K562 (cell line): Measurements from ENCODE around the gene BMP2K. TPM values are rescaled to one million over a fixed set of nuclear protein-coding genes. Genes with fewer than 3 reads are reported as not detected.

Source experiments
- MEIS2 ChIP-seq: fragments of 450-650 bp; IDR thresholded peaks from 2 replicates; pipeline ENCODE4 v1.6.1; 2014; ENCODE audit warnings: mild to moderate bottlenecking; ENCODE audit not compliant: partially characterized antibody
- polyA plus RNA-seq, 8 experiments: library from polyadenylated mRNA; depleted of rRNA in 4 of 8; stranded (reverse) in 5 of 8; unstranded in 3 of 8; fragments of >200 nt; fragmentation: Nextera tagmentation in 2 of 8; fragmentation: Illumina TruSeq in 1 of 8; extraction: Ambion mirVana in 2 of 8; extraction: Trizol in 1 of 8; gene quantifications; 2 replicates each; pipeline versions ENCODE4 v1.2.1 to v1.2.3, GENCODE V29; 2011 to 2014; ENCODE audit warnings: inconsistent platforms in 1 of 8, missing spikeins in 1 of 8
- total RNA-seq, 7 experiments: library from RNA; depleted of rRNA in 6 of 7; stranded (reverse); fragments of >200 nt in 6 of 7; fragmentation: Illumina TruSeq in 2 of 7; extraction: Trizol in 2 of 7; gene quantifications; 2 replicates each; pipeline versions ENCODE4 v1.2.1 to v1.2.3, GENCODE V29; 2011 to 2021; ENCODE audit warnings: low replicate concordance in 1 of 7
- TF ChIP-seq, protein P1 (sequence below), 2 experiments: IDR thresholded peaks in 1 of 2; conservative IDR thresholded peaks in 1 of 2; 2 replicates each; pipeline ENCODE4 v1.6.1; 2016; ENCODE audit warnings: low read depth in 2 of 2, mild to moderate bottlenecking in 1 of 2, missing compliant biosample characterization in 1 of 2, missing genetic modification characterization in 1 of 2, moderate library complexity in 1 of 2
- TF ChIP-seq, protein P2 (sequence below), 3 experiments: IDR thresholded peaks in 2 of 3; conservative IDR thresholded peaks in 1 of 3; 2 replicates each; pipeline ENCODE4 v1.5.1; 2011 to 2012; ENCODE audit warnings: low read length in 3 of 3, mild to moderate bottlenecking in 3 of 3, control low read depth in 2 of 3, improper control_type of control experiment in 1 of 3, inconsistent platforms in 1 of 3, low read depth in 1 of 3, mixed read lengths in 1 of 3, moderate library complexity in 1 of 3; ENCODE audit not compliant: insufficient read depth in 2 of 3
- TF ChIP-seq, protein P3 (sequence below): fragments of 200-600 bp; sonication (generic); IDR thresholded peaks from one replicate; pipeline ENCODE4 v1.6.1; 2012; ENCODE audit warnings: mild to moderate bottlenecking, low read depth, low read length, inconsistent platforms

The BMP2K gene
- total and polyA plus RNA-seq, 9 of the 15 experiments (the other 6 are each of a cell fraction or from before 2014, with no cell fraction given), result 17.0 to 217 (median 104) TPM

DNA sequence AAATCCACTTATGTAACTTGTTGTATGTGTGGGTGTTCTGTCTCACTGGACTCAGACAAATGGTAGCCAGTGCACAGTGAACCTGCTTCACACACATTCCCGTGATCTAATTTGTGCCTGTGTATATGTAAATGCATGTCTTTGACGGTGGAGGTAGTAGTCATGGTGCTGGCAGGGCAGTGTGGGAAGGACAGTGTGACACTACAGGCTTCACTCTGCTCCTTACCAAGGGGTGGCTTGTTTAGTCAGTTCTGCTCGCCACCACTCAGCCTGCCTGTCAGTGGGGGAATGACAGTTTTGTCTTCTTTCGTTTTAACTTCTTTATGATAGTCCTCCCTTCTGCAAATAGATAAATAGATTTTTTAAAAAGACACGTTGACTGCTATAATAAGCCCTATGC, 180.8 kb downstream of the BMP2K start (continued):
- TF ChIP-seq, protein P1, sequence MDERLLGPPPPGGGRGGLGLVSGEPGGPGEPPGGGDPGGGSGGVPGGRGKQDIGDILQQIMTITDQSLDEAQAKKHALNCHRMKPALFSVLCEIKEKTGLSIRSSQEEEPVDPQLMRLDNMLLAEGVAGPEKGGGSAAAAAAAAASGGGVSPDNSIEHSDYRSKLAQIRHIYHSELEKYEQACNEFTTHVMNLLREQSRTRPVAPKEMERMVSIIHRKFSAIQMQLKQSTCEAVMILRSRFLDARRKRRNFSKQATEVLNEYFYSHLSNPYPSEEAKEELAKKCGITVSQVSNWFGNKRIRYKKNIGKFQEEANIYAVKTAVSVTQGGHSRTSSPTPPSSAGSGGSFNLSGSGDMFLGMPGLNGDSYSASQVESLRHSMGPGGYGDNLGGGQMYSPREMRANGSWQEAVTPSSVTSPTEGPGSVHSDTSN (CRISPR knock-in tag; IDR thresholded peaks at IDR 0.05; ENCODE audit: low read depth), result no peak
- TF ChIP-seq, protein P1 (tag; conservative IDR thresholded peaks at IDR 0.05; ENCODE audit: low read depth), result peak; percentile 63
- TF ChIP-seq, protein P2, sequence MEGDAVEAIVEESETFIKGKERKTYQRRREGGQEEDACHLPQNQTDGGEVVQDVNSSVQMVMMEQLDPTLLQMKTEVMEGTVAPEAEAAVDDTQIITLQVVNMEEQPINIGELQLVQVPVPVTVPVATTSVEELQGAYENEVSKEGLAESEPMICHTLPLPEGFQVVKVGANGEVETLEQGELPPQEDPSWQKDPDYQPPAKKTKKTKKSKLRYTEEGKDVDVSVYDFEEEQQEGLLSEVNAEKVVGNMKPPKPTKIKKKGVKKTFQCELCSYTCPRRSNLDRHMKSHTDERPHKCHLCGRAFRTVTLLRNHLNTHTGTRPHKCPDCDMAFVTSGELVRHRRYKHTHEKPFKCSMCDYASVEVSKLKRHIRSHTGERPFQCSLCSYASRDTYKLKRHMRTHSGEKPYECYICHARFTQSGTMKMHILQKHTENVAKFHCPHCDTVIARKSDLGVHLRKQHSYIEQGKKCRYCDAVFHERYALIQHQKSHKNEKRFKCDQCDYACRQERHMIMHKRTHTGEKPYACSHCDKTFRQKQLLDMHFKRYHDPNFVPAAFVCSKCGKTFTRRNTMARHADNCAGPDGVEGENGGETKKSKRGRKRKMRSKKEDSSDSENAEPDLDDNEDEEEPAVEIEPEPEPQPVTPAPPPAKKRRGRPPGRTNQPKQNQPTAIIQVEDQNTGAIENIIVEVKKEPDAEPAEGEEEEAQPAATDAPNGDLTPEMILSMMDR (IDR thresholded peaks at IDR 0.05 in 2 of 3, conservative IDR thresholded peaks at IDR 0.05 in 1 of 3; ENCODE audit: insufficient read depth in 2 of 3, low read depth in 1 of 3, low read length in 3 of 3), result peak in 1 of 3 experiments; percentile 14; a peak in 1 of 6 replicates
- TF ChIP-seq, protein P3, sequence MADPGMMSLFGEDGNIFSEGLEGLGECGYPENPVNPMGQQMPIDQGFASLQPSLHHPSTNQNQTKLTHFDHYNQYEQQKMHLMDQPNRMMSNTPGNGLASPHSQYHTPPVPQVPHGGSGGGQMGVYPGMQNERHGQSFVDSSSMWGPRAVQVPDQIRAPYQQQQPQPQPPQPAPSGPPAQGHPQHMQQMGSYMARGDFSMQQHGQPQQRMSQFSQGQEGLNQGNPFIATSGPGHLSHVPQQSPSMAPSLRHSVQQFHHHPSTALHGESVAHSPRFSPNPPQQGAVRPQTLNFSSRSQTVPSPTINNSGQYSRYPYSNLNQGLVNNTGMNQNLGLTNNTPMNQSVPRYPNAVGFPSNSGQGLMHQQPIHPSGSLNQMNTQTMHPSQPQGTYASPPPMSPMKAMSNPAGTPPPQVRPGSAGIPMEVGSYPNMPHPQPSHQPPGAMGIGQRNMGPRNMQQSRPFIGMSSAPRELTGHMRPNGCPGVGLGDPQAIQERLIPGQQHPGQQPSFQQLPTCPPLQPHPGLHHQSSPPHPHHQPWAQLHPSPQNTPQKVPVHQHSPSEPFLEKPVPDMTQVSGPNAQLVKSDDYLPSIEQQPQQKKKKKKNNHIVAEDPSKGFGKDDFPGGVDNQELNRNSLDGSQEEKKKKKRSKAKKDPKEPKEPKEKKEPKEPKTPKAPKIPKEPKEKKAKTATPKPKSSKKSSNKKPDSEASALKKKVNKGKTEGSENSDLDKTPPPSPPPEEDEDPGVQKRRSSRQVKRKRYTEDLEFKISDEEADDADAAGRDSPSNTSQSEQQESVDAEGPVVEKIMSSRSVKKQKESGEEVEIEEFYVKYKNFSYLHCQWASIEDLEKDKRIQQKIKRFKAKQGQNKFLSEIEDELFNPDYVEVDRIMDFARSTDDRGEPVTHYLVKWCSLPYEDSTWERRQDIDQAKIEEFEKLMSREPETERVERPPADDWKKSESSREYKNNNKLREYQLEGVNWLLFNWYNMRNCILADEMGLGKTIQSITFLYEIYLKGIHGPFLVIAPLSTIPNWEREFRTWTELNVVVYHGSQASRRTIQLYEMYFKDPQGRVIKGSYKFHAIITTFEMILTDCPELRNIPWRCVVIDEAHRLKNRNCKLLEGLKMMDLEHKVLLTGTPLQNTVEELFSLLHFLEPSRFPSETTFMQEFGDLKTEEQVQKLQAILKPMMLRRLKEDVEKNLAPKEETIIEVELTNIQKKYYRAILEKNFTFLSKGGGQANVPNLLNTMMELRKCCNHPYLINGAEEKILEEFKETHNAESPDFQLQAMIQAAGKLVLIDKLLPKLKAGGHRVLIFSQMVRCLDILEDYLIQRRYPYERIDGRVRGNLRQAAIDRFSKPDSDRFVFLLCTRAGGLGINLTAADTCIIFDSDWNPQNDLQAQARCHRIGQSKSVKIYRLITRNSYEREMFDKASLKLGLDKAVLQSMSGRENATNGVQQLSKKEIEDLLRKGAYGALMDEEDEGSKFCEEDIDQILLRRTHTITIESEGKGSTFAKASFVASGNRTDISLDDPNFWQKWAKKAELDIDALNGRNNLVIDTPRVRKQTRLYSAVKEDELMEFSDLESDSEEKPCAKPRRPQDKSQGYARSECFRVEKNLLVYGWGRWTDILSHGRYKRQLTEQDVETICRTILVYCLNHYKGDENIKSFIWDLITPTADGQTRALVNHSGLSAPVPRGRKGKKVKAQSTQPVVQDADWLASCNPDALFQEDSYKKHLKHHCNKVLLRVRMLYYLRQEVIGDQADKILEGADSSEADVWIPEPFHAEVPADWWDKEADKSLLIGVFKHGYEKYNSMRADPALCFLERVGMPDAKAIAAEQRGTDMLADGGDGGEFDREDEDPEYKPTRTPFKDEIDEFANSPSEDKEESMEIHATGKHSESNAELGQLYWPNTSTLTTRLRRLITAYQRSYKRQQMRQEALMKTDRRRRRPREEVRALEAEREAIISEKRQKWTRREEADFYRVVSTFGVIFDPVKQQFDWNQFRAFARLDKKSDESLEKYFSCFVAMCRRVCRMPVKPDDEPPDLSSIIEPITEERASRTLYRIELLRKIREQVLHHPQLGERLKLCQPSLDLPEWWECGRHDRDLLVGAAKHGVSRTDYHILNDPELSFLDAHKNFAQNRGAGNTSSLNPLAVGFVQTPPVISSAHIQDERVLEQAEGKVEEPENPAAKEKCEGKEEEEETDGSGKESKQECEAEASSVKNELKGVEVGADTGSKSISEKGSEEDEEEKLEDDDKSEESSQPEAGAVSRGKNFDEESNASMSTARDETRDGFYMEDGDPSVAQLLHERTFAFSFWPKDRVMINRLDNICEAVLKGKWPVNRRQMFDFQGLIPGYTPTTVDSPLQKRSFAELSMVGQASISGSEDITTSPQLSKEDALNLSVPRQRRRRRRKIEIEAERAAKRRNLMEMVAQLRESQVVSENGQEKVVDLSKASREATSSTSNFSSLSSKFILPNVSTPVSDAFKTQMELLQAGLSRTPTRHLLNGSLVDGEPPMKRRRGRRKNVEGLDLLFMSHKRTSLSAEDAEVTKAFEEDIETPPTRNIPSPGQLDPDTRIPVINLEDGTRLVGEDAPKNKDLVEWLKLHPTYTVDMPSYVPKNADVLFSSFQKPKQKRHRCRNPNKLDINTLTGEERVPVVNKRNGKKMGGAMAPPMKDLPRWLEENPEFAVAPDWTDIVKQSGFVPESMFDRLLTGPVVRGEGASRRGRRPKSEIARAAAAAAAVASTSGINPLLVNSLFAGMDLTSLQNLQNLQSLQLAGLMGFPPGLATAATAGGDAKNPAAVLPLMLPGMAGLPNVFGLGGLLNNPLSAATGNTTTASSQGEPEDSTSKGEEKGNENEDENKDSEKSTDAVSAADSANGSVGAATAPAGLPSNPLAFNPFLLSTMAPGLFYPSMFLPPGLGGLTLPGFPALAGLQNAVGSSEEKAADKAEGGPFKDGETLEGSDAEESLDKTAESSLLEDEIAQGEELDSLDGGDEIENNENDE, result no peak
- TF ChIP-seq MEIS2, result peak; percentile 54
